ENCODE measurements around the gene TMEM63B. TPM values are rescaled to one million over a fixed set of nuclear protein-coding genes. Genes with fewer than 3 reads are reported as not detected.

TMEM63B gene
- total RNA-seq, 2 experiments from 2014 or later, result 11.4 to 12.8 TPM

- Histone ChIP-seq H3K27me3 (ENCODE audit: control insufficient read depth in 1 of 2, insufficient read depth in 2 of 2, low read length in 2 of 2) (no peaks in the 10 kb centered on the region), H3K27ac (ENCODE audit: low read depth in 1 of 2, low read length in 2 of 2) (no peak overlapping the region), H3K36me3 (ENCODE audit: insufficient read depth, low read length) (no peaks in the 10 kb centered on the region), H3K4me3 (ENCODE audit: low read length) (no peak overlapping the region), H3K4me1 (ENCODE audit: insufficient read depth, low read length) (peaks cover 13% of the 10 kb centered on the region), H3K9me3 (ENCODE audit: control insufficient read depth in 1 of 2, insufficient read depth in 1 of 2, low read length in 2 of 2) (no peaks in the 10 kb centered on the region)
- Mint-ChIP-seq H3K4me1 (ENCODE audit: low read depth) (peaks cover 2% of the 10 kb centered on the region), H3K36me3 (ENCODE audit: low read depth) (no peaks in the 10 kb centered on the region), H3K27ac (no peak overlapping the region), H3K9me3 (no peaks in the 10 kb centered on the region), H3K4me3 (no peak overlapping the region), H3K27me3 (no peaks in the 10 kb centered on the region)
- CTCF ChIA-PET, result no interaction called here
- POLR2A ChIA-PET, result no interaction called here
- intact Hi-C loops (cut with DNase I, micrococcal nuclease), result no loop called here
- no peak for TF ChIP-seq CTCF (IDR thresholded peaks at IDR 0.05)
- ATAC-seq (ENCODE audit: poor library complexity) (no peak), DNase-seq (no peak)
These were observed 29.3 kb downstream of the TMEM63B start for GRCh38 chr6:44156494-44157151.

DNA sequence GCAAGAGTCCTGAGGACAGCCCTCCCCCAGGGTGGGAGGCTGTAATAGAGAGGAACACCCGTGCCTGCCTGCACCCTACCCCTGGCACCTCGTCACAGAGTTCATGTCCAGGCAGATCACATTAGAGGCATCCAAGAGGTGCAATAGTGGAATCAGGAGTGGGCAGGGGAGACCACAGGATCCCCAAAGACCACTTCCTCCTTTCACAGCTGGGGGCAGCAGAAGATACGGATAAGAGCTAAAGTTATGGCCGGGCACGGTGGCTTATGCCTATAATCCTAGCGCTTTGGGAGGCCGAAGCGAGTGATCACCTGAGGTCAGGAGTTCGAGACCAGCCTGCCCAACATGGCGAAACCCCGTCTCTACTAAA is 29.8 kb downstream of the TMEM63B start:
- peaks cover 8% of the 10 kb centered on the region for H3K4me1 ChIP-seq (ENCODE audit: insufficient read depth, low read length)
- Mint-ChIP-seq H3K36me3 (ENCODE audit: low read depth) (no peaks in the 10 kb centered on the region), H3K27me3 (no peaks in the 10 kb centered on the region), H3K4me1 (ENCODE audit: low read depth) (no peaks in the 10 kb centered on the region), H3K4me3 (no peak overlapping the region), H3K27ac (no peak overlapping the region), H3K9me3 (no peaks in the 10 kb centered on the region)
- H3K9me3 ChIP-seq (ENCODE audit: control insufficient read depth in 1 of 2, insufficient read depth in 1 of 2, low read length in 2 of 2), result no peaks in the 10 kb centered on the region
- CTCF ChIA-PET, result no interaction called here
- no peak overlapping the region for H3K27ac ChIP-seq (ENCODE audit: low read depth in 1 of 2, low read length in 2 of 2)
- ATAC-seq (ENCODE audit: poor library complexity) (no peak), DNase-seq (no peak)
- no peaks in the 10 kb centered on the region for H3K36me3 ChIP-seq (ENCODE audit: insufficient read depth, low read length)
- TF ChIP-seq CTCF (IDR thresholded peaks at IDR 0.05), result no peak
- no peak overlapping the region for H3K4me3 ChIP-seq (ENCODE audit: low read length)
- POLR2A ChIA-PET, result no interaction called here
- no peaks in the 10 kb centered on the region for H3K27me3 ChIP-seq (ENCODE audit: control insufficient read depth in 1 of 2, insufficient read depth in 2 of 2, low read length in 2 of 2)
- intact Hi-C loops (cut with DNase I, micrococcal nuclease), result no loop called here

DNA sequence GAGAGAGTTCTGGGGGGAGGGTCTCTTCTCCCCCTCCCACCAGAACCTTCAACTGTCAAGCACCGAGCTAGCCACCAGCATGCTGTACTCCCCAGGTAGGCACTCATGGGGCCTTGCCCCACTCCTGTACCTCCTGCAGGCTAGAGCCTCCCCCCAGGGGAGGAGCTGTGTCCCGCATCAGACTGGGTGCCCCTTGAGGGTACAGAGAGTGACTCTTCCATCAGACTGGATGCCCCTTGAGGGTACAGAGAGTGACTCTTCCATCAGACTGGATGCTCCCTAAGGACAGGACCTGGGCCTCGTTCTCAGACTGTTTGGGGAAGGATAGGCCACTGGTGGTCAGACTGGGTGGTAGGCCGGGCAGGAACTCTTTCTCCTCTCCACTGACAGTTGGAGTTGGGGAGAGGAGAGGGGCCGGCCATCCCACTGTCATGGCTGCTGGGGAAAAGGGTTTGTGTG is 31.4 kb downstream of the TMEM63B start, which contains the start of gene CAPN11:
CAPN11 (plus strand) TSS at position 51 of the 459 bp plus-strand sequence; CDS start at position 80, 29 bp downstream.
- Mint-ChIP-seq H3K27ac (no peak within 1 kb of the TSS), H3K4me1 (ENCODE audit: low read depth) (no peaks in the 10 kb centered on the region), H3K9me3 (no peaks in the 10 kb centered on the region), H3K36me3 (ENCODE audit: low read depth) (no peaks in the 10 kb centered on the region), H3K27me3 (no peaks in the 10 kb centered on the region), H3K4me3 (no peak within 1 kb of the TSS)
- H3K4me1 ChIP-seq (ENCODE audit: insufficient read depth, low read length), result peaks cover 8% of the 10 kb centered on the region
- no peaks in the 10 kb centered on the region for H3K9me3 ChIP-seq (ENCODE audit: control insufficient read depth in 1 of 2, insufficient read depth in 1 of 2, low read length in 2 of 2)
- DNase-seq (no peak), ATAC-seq (ENCODE audit: poor library complexity) (no peak)
- no peak for TF ChIP-seq CTCF (IDR thresholded peaks at IDR 0.05)
- no peaks in the 10 kb centered on the region for H3K36me3 ChIP-seq (ENCODE audit: insufficient read depth, low read length)
- no peak within 1 kb of the TSS for H3K4me3 ChIP-seq (ENCODE audit: low read length)
- ChIA-PET CTCF (no interaction called here), POLR2A (no interaction called here)
- intact Hi-C loops (cut with DNase I, micrococcal nuclease), result no loop called here
- no peaks in the 10 kb centered on the region for H3K27me3 ChIP-seq (ENCODE audit: control insufficient read depth in 1 of 2, insufficient read depth in 2 of 2, low read length in 2 of 2)
- H3K27ac ChIP-seq (ENCODE audit: low read depth in 1 of 2, low read length in 2 of 2), result no peak within 1 kb of the TSS
